Thoracic aorta (tissue), 2 donors: Measurements from ENCODE around the gene CFAP46. TPM values are rescaled to one million over a fixed set of nuclear protein-coding genes. Genes with fewer than 3 reads are reported as not detected.

Source experiments
- ATAC-seq: fragments of 150-250 bp; one replicate; pipeline ENCODE4 v1.8.0; 2017; ENCODE audit warnings: low read depth; ENCODE audit not compliant: insufficient number of reproducible peaks, low FRiP score
- DNase-seq: peaks from one replicate; pipeline ENCODE4 v3.0.0-alpha.2; 2020; ENCODE audit warnings: low spot score
- H3K27ac ChIP-seq, 2 donors: fragments of 200-600 bp; sonication (generic); 1 replicate in 1 of 2; 2 replicates in 1 of 2; pipeline ENCODE4 v1.5.1; 2016; ENCODE audit warnings: mild to moderate bottlenecking in 2 of 2, moderate library complexity in 2 of 2
- H3K27me3 ChIP-seq: fragments of 200-600 bp; sonication (generic); replicated peaks from 2 replicates; pipeline ENCODE4 v1.6.0; 2016; ENCODE audit warnings: mild to moderate bottlenecking; ENCODE audit not compliant: insufficient read depth
- H3K36me3 ChIP-seq: fragments of 200-600 bp; sonication (generic); one replicate; pipeline ENCODE4 v1.5.1; 2016
- H3K4me1 ChIP-seq, 2 donors: fragments of 200-600 bp; sonication (generic); 1 replicate in 1 of 2; 2 replicates in 1 of 2; pipeline versions ENCODE4 v1.5.1 to v1.6.0; 2016; ENCODE audit warnings: low read depth in 2 of 2, mild to moderate bottlenecking in 1 of 2; ENCODE audit not compliant: control insufficient read depth in 1 of 2
- H3K4me3 ChIP-seq: fragments of 200-600 bp; sonication (generic); 2 replicates; pipeline ENCODE4 v1.5.1; 2016; ENCODE audit warnings: mild to moderate bottlenecking
- H3K9me3 ChIP-seq: fragments of 200-600 bp; sonication (generic); 2 replicates; pipeline ENCODE4 v1.5.1; 2016
- CTCF ChIP-seq: fragments of 200-600 bp; sonication (generic); IDR thresholded peaks from one replicate; pipeline ENCODE4 v1.5.1; 2019; ENCODE audit warnings: antibody characterized with exemption
- total RNA-seq, 2 donors: library from RNA; depleted of rRNA; stranded (reverse); fragments of >200 nt; gene quantifications; one replicate each; pipeline versions ENCODE4 v1.1.0 to v1.2.3, GENCODE V29; 2016

The CFAP46 gene
- total RNA-seq, 2 donors from 2014 or later = not detected

- Histone ChIP-seq H3K4me3 (no peak overlapping the region), H3K9me3 (no peaks in the 10 kb centered on the region), H3K27me3 (no peaks in the 10 kb centered on the region), H3K36me3 (no peaks in the 10 kb centered on the region), H3K27ac (no peak overlapping the region), H3K4me1 (no peaks in the 10 kb centered on the region)
- no peak for TF ChIP-seq CTCF
- DNase-seq (no peak), ATAC-seq (no peak)
Observed at GRCh38 chr10:132835848-132836233, 106.5 kb downstream of the CFAP46 start.

- Histone ChIP-seq H3K36me3 (no peaks in the 10 kb centered on the region), H3K4me1 (no peaks in the 10 kb centered on the region), H3K9me3 (no peaks in the 10 kb centered on the region), H3K27ac (no peak overlapping the region), H3K27me3 (no peaks in the 10 kb centered on the region), H3K4me3 (no peak overlapping the region)
- ATAC-seq (no peak), DNase-seq (no peak)
- no peak for TF ChIP-seq CTCF
Observed at GRCh38 chr10:132834891-132835847, 107.2 kb downstream of the CFAP46 start.

GRCh38 chr10:132834311-132834761 is 108.0 kb downstream of the CFAP46 start:
- H3K4me1 ChIP-seq = no peaks in the 10 kb centered on the region
- H3K36me3 ChIP-seq = no peaks in the 10 kb centered on the region
- ATAC-seq = no peak
- no peak for DNase-seq
- H3K4me3 ChIP-seq = no peak overlapping the region
- H3K27ac ChIP-seq = no peak overlapping the region
- no peaks in the 10 kb centered on the region for H3K27me3 ChIP-seq
- TF ChIP-seq CTCF = no peak
- H3K9me3 ChIP-seq = no peaks in the 10 kb centered on the region

- Histone ChIP-seq H3K4me1 (no peaks in the 10 kb centered on the region), H3K36me3 (no peaks in the 10 kb centered on the region), H3K9me3 (no peaks in the 10 kb centered on the region), H3K4me3 (no peak overlapping the region), H3K27me3 (no peaks in the 10 kb centered on the region), H3K27ac (no peak overlapping the region)
- no peak for DNase-seq
- no peak for TF ChIP-seq CTCF
- no peak for ATAC-seq
Observed at GRCh38 chr10:132833421-132834111, 108.8 kb downstream of the CFAP46 start.

GRCh38 chr10:132832186-132832969 is 110.0 kb downstream of the CFAP46 start:
- ATAC-seq (no peak), DNase-seq (no peak)
- Histone ChIP-seq H3K4me3 (no peak overlapping the region), H3K4me1 (no peaks in the 10 kb centered on the region), H3K27me3 (no peaks in the 10 kb centered on the region), H3K9me3 (no peaks in the 10 kb centered on the region), H3K36me3 (no peaks in the 10 kb centered on the region), H3K27ac (no peak overlapping the region)
- no peak for TF ChIP-seq CTCF
